Mesenchymal stem cell (in vitro differentiated cells and primary cell): ENCODE data around the gene LRWD1.

Experiments
- DNase-seq: peaks from one replicate; pipeline ENCODE4 v3.0.0-alpha.2; 2013
- H2AFZ ChIP-seq: one replicate; pipeline ENCODE4 v1.6.1; 2013; ENCODE audit warnings: low read depth, mild to moderate bottlenecking, control low read depth, inconsistent platforms, low read length, moderate library complexity
- H2AK5ac ChIP-seq: 2 replicates; pipeline ENCODE4 v1.6.1; 2013; ENCODE audit warnings: low read length, moderate library complexity, mild to moderate bottlenecking, inconsistent platforms; ENCODE audit not compliant: severe bottlenecking
- H2BK120ac ChIP-seq: one replicate; pipeline ENCODE4 v1.6.1; 2013; ENCODE audit warnings: low read depth, mild to moderate bottlenecking, inconsistent platforms, low read length, moderate library complexity
- H2BK12ac ChIP-seq, 2 experiments: one replicate each; pipeline ENCODE4 v1.6.1; 2013; ENCODE audit warnings: inconsistent platforms in 2 of 2, low read length in 2 of 2, mild to moderate bottlenecking in 2 of 2, moderate library complexity in 2 of 2, control low read depth in 1 of 2
- H2BK15ac ChIP-seq: one replicate; pipeline ENCODE4 v1.6.1; 2013; ENCODE audit warnings: mild to moderate bottlenecking, low read depth, inconsistent platforms; ENCODE audit not compliant: poor library complexity, severe bottlenecking
- H2BK5ac ChIP-seq: 2 replicates; pipeline ENCODE4 v1.6.1; 2013; ENCODE audit warnings: low read depth, mild to moderate bottlenecking, low read length, control low read depth, inconsistent platforms; ENCODE audit not compliant: poor library complexity, severe bottlenecking
- H3K14ac ChIP-seq, 2 experiments: one replicate each; pipeline ENCODE4 v1.6.1; 2013; ENCODE audit warnings: inconsistent platforms in 2 of 2, low read length in 2 of 2, control low read depth in 1 of 2, mild to moderate bottlenecking in 1 of 2, moderate library complexity in 1 of 2
- H3K18ac ChIP-seq, 2 experiments: one replicate each; pipeline ENCODE4 v1.6.1; 2013; ENCODE audit warnings: inconsistent platforms in 2 of 2, low read length in 2 of 2, control low read depth in 1 of 2, low read depth in 1 of 2, mild to moderate bottlenecking in 1 of 2
- H3K23ac ChIP-seq, 2 experiments: one replicate each; pipeline ENCODE4 v1.6.1; 2013; ENCODE audit warnings: inconsistent platforms in 2 of 2, low read length in 2 of 2, mild to moderate bottlenecking in 2 of 2, moderate library complexity in 2 of 2, control low read depth in 1 of 2
- H3K27ac ChIP-seq: 2 replicates; pipeline ENCODE4 v1.5.1; 2013; ENCODE audit warnings: mild to moderate bottlenecking, moderate library complexity, low read length, control low read depth, inconsistent platforms; ENCODE audit not compliant: poor library complexity, severe bottlenecking
- H3K27me3 ChIP-seq, 2 experiments: 2 replicates each; pipeline versions ENCODE4 v1.6.1 to v1.7.0; 2013; ENCODE audit warnings: low read length in 2 of 2, mild to moderate bottlenecking in 2 of 2, moderate library complexity in 2 of 2, control low read depth in 1 of 2, inconsistent platforms in 1 of 2; ENCODE audit not compliant: control insufficient read depth in 1 of 2, insufficient read depth in 1 of 2
- H3K36me3 ChIP-seq, 2 experiments: 2 replicates each; pipeline versions ENCODE4 v1.6.1 to v1.7.0; 2013; ENCODE audit warnings: low read length in 2 of 2, control low read depth in 1 of 2, inconsistent platforms in 1 of 2, low read depth in 1 of 2, mild to moderate bottlenecking in 1 of 2; ENCODE audit not compliant: insufficient read depth in 2 of 2, control insufficient read depth in 1 of 2
- H3K4ac ChIP-seq, 2 experiments: one replicate each; pipeline ENCODE4 v1.6.1; 2013; ENCODE audit warnings: inconsistent platforms in 2 of 2, low read length in 2 of 2, mild to moderate bottlenecking in 2 of 2, moderate library complexity in 2 of 2, control low read depth in 1 of 2, low read depth in 1 of 2
- H3K4me1 ChIP-seq: 2 replicates; pipeline ENCODE4 v1.6.1; 2013; ENCODE audit warnings: low read depth, low read length, control low read depth; ENCODE audit not compliant: control insufficient read depth, insufficient read depth
- H3K4me2 ChIP-seq: 2 replicates; pipeline ENCODE4 v1.6.1; 2013; ENCODE audit warnings: low read length, mild to moderate bottlenecking, inconsistent platforms; ENCODE audit not compliant: poor library complexity, severe bottlenecking
- H3K4me3 ChIP-seq, 2 experiments: 2 replicates each; pipeline versions ENCODE4 v1.5.1 to v1.7.0; 2013; ENCODE audit warnings: low read length in 2 of 2, mild to moderate bottlenecking in 2 of 2, control low read depth in 1 of 2, low read depth in 1 of 2; ENCODE audit not compliant: insufficient read depth in 1 of 2
- H3K79me1 ChIP-seq: replicated peaks from 2 replicates; pipeline ENCODE4 v1.6.1; 2013; ENCODE audit warnings: mild to moderate bottlenecking, control low read depth, low read length, inconsistent platforms; ENCODE audit not compliant: poor library complexity, severe bottlenecking
- H3K9ac ChIP-seq: 2 replicates; pipeline ENCODE4 v1.7.0; 2013; ENCODE audit warnings: mild to moderate bottlenecking, low read length, moderate library complexity
- H3K9me3 ChIP-seq: 2 replicates; pipeline ENCODE4 v1.7.0; 2013; ENCODE audit warnings: mild to moderate bottlenecking, low read length; ENCODE audit not compliant: control insufficient read depth
- H4K8ac ChIP-seq: one replicate; pipeline ENCODE4 v1.6.1; 2013; ENCODE audit warnings: inconsistent platforms, mild to moderate bottlenecking, low read length, moderate library complexity
- H4K91ac ChIP-seq: one replicate; pipeline ENCODE4 v1.6.1; 2013; ENCODE audit warnings: mild to moderate bottlenecking, low read length, inconsistent platforms
- WGBS: methylation state at CpG from one replicate; pipeline ENCODE4 v1.1.7; 2013; ENCODE audit warnings: mixed read lengths; 5-methylcytosine and 5-hydroxymethylcytosine counted together

Gene LRWD1

GRCh38 chr7:102425639-102426267 lies 39.0 kb upstream of the LRWD1 start:
- Histone ChIP-seq H3K18ac (no peak overlapping the region), H3K14ac (no peak overlapping the region), H3K27me3 (no peaks in the 10 kb centered on the region), H3K9ac (no peak overlapping the region), H4K91ac (no peak overlapping the region), H3K27ac (peak overlapping the region; percentile 21), H3K79me1 (peaks cover 4% of the 10 kb centered on the region), H2BK15ac (no peak overlapping the region), H3K4ac (no peak overlapping the region), H4K8ac (no peak overlapping the region), H3K23ac (no peak overlapping the region), H3K4me2 (peak overlapping the region; percentile 32), H2BK12ac (no peak overlapping the region), H3K4me3 (no peak overlapping the region), H3K9me3 (no peaks in the 10 kb centered on the region), H2BK120ac (no peak overlapping the region), H2BK5ac (no peak overlapping the region), H2AK5ac (no peak overlapping the region), H3K4me1 (peaks cover 17% of the 10 kb centered on the region), H2AFZ (no peak overlapping the region), H3K36me3 (peaks cover 52 to 58% of the 10 kb centered on the region in 2 experiments)
- no peak for DNase-seq
- 93% methylated on average over 25 of the region's 25 CpGs for WGBS

GRCh38 chr7:102426268-102427018 lies 38.3 kb upstream of the LRWD1 start:
- Histone ChIP-seq H2BK15ac (no peak overlapping the region), H2BK120ac (no peak overlapping the region), H3K79me1 (peaks cover 3% of the 10 kb centered on the region), H3K27ac (no peak overlapping the region), H4K8ac (no peak overlapping the region), H3K18ac (no peak overlapping the region), H3K9ac (no peak overlapping the region), H3K4ac (no peak overlapping the region), H3K27me3 (no peaks in the 10 kb centered on the region), H2AFZ (no peak overlapping the region), H4K91ac (no peak overlapping the region), H2BK5ac (no peak overlapping the region), H3K14ac (no peak overlapping the region), H2AK5ac (no peak overlapping the region), H3K4me3 (no peak overlapping the region), H3K9me3 (no peaks in the 10 kb centered on the region), H3K36me3 (peaks cover 47 to 51% of the 10 kb centered on the region in 2 experiments), H3K23ac (no peak overlapping the region), H3K4me2 (no peak overlapping the region), H3K4me1 (peaks cover 21% of the 10 kb centered on the region), H2BK12ac (no peak overlapping the region)
- 95% methylated on average over 14 of the region's 16 CpGs for WGBS
- no peak for DNase-seq

GRCh38 chr7:102427019-102427405 lies 37.8 kb upstream of the LRWD1 start:
- Histone ChIP-seq H3K9me3 (no peaks in the 10 kb centered on the region), H2BK120ac (no peak overlapping the region), H2BK12ac (no peak overlapping the region), H2BK5ac (no peak overlapping the region), H2AFZ (no peak overlapping the region), H3K36me3 (peaks cover 47% of the 10 kb centered on the region in 2 experiments), H3K4me1 (peaks cover 26% of the 10 kb centered on the region), H4K8ac (no peak overlapping the region), H3K4me2 (no peak overlapping the region), H3K4me3 (no peak overlapping the region), H3K27me3 (no peaks in the 10 kb centered on the region), H3K9ac (no peak overlapping the region), H2AK5ac (no peak overlapping the region), H3K18ac (no peak overlapping the region), H3K14ac (no peak overlapping the region), H3K79me1 (peaks cover 3% of the 10 kb centered on the region), H2BK15ac (no peak overlapping the region), H3K23ac (no peak overlapping the region), H3K27ac (no peak overlapping the region), H3K4ac (no peak overlapping the region), H4K91ac (no peak overlapping the region)
- 94% methylated on average over 4 of the region's 5 CpGs for WGBS
- no peak for DNase-seq

- no peak overlapping the region for H2BK120ac ChIP-seq
- H3K4me1 ChIP-seq: peaks cover 36% of the 10 kb centered on the region
- H2AK5ac ChIP-seq: no peak overlapping the region
- no peak overlapping the region for H3K4me2 ChIP-seq
- no peak overlapping the region for H2AFZ ChIP-seq
- H3K4me3 ChIP-seq: no peak overlapping the region
- no peaks in the 10 kb centered on the region for H3K27me3 ChIP-seq
- H3K14ac ChIP-seq: no peak overlapping the region
- H3K36me3 ChIP-seq: peaks cover 35 to 37% of the 10 kb centered on the region in 2 experiments
- H3K23ac ChIP-seq: no peak overlapping the region
- H2BK5ac ChIP-seq: no peak overlapping the region
- no peak overlapping the region for H3K9ac ChIP-seq
- H3K27ac ChIP-seq: no peak overlapping the region
- peaks cover 4% of the 10 kb centered on the region for H3K79me1 ChIP-seq
- H2BK12ac ChIP-seq: no peak overlapping the region
- H4K91ac ChIP-seq: no peak overlapping the region
- H3K9me3 ChIP-seq: no peaks in the 10 kb centered on the region
- DNase-seq: no peak
- H4K8ac ChIP-seq: no peak overlapping the region
- no peak overlapping the region for H2BK15ac ChIP-seq
- 98% methylated on average over 10 of the region's 10 CpGs for WGBS
- H3K4ac ChIP-seq: no peak overlapping the region
- H3K18ac ChIP-seq: no peak overlapping the region
Measured at GRCh38 chr7:102429141-102429899, 35.5 kb upstream of the LRWD1 start.
